ENCODE results near the gene TNFSF10.

DNA sequence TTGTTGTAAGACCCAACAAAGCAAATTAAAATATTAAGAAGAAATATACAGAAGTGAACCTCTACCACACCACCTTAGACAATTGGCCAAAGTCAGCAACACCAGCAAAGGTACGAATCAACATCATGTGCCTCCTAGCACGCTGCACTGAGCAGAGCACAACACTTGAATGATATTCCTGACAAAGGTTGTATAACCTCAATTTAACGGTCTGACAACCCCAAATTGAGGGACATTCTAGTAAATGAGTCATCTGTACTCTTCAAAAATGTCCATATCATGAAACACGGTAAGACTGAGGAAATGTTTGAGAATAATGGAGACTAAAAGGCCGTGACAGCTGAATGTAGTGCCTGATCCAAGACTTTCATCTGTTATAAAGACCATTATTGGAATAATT, 41.3 kb upstream of the TNFSF10 start:
- no peak for TF ChIP-seq SIN3A (IDR thresholded peaks at IDR 0.05; ENCODE audit: borderline replicate concordance, insufficient read depth, low read length)
- TF ChIP-seq, protein P1, sequence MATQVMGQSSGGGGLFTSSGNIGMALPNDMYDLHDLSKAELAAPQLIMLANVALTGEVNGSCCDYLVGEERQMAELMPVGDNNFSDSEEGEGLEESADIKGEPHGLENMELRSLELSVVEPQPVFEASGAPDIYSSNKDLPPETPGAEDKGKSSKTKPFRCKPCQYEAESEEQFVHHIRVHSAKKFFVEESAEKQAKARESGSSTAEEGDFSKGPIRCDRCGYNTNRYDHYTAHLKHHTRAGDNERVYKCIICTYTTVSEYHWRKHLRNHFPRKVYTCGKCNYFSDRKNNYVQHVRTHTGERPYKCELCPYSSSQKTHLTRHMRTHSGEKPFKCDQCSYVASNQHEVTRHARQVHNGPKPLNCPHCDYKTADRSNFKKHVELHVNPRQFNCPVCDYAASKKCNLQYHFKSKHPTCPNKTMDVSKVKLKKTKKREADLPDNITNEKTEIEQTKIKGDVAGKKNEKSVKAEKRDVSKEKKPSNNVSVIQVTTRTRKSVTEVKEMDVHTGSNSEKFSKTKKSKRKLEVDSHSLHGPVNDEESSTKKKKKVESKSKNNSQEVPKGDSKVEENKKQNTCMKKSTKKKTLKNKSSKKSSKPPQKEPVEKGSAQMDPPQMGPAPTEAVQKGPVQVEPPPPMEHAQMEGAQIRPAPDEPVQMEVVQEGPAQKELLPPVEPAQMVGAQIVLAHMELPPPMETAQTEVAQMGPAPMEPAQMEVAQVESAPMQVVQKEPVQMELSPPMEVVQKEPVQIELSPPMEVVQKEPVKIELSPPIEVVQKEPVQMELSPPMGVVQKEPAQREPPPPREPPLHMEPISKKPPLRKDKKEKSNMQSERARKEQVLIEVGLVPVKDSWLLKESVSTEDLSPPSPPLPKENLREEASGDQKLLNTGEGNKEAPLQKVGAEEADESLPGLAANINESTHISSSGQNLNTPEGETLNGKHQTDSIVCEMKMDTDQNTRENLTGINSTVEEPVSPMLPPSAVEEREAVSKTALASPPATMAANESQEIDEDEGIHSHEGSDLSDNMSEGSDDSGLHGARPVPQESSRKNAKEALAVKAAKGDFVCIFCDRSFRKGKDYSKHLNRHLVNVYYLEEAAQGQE (IDR thresholded peaks at IDR 0.05; ENCODE audit: insufficient read depth in 1 of 2, low read depth in 2 of 2, low read length in 2 of 2), result no peak
- no peak for TF ChIP-seq POLR2AphosphoS5 (IDR thresholded peaks at IDR 0.05; ENCODE audit: low read depth, low read length)
